GM10248 (cell line): ENCODE data around the gene PLXNB3.

Experiments used
- CTCF ChIA-PET: fragments of 300-600 bp; sonication (Branson Sonifier 250); formaldehyde crosslinking; extraction: SDS; loops from one replicate; lab custom pipeline; 2021; ENCODE audit warnings: antibody characterized with exemption; lab: Yijun Ruan, JAX
- POLR2A ChIA-PET: fragments of 350-650 bp; sonication (Branson Sonifier 250); formaldehyde crosslinking; extraction: SDS; loops from one replicate; lab custom pipeline; 2020; ENCODE audit warnings: antibody characterized with exemption; lab: Yijun Ruan, JAX
- DNase-seq: peaks from one replicate; pipeline ENCODE4 v3.0.0; 2012; ENCODE audit errors: extremely low spot score
- TF ChIP-seq, protein P1 (sequence below): IDR thresholded peaks from 2 replicates; pipeline ENCODE4 v1.5.1; 2012; ENCODE audit warnings: mild to moderate bottlenecking, low read depth; ENCODE audit errors: extremely low read depth, missing control alignments, control extremely low read depth

PLXNB3 gene

DNA sequence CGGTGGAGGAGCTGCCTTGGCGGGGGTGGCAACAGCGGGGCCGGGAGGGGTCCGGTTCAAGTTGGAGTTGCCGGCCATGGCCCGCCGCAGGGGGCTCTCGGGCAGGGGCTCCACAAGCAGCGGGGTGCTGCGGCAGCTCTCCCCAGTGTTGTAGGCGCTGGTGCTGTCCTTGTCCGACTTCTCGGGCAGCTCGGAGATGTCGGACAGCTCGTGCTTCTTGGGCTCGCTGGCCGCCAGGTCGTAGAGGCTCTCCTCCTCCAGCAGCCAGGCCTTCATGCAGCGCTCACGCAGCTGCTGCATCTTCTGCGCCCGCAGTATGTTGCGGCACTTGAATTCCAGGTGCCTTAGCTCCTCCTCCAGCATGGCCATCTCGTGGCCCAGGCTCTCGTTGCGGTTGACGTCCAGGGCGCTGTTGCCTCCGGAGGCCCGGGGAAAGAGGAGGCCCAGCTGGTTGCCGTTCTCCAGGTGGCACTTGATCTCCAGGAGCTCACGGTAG, 40.1 kb downstream of the PLXNB3 start:
- TF ChIP-seq, protein P1, sequence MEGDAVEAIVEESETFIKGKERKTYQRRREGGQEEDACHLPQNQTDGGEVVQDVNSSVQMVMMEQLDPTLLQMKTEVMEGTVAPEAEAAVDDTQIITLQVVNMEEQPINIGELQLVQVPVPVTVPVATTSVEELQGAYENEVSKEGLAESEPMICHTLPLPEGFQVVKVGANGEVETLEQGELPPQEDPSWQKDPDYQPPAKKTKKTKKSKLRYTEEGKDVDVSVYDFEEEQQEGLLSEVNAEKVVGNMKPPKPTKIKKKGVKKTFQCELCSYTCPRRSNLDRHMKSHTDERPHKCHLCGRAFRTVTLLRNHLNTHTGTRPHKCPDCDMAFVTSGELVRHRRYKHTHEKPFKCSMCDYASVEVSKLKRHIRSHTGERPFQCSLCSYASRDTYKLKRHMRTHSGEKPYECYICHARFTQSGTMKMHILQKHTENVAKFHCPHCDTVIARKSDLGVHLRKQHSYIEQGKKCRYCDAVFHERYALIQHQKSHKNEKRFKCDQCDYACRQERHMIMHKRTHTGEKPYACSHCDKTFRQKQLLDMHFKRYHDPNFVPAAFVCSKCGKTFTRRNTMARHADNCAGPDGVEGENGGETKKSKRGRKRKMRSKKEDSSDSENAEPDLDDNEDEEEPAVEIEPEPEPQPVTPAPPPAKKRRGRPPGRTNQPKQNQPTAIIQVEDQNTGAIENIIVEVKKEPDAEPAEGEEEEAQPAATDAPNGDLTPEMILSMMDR: no peak
- no peak for DNase-seq
- CTCF ChIA-PET: no interaction called here
- POLR2A ChIA-PET: no interaction called here

DNA sequence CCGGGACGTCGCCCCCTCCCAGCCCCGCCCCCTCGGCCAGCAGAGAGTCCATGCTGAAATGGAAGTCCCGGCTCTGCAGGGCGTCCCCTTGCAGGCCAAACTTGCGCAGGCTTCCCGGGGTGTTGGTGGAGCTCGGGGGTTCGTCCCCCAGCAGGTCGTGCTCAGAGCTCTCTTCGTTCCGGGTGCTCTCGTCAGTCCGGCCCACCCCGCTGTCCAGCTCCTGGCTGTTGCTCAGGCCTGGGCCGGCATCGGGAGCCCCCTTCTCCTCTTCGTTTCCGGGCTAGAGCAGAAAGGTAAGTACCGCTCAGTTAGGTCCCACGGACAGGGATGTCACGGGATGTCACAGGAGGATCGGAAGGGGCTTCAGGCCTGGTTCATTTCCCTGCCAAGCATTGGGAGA, 40.6 kb downstream of the PLXNB3 start:
- CTCF ChIA-PET: no interaction called here
- no peak for DNase-seq
- TF ChIP-seq, protein P1: no peak
- POLR2A ChIA-PET: interaction anchor here (0.6 kb wide), 1 partner anchor 165 kb away, joined by 4 read pairs; no protein-coding TSS in a partner anchor

DNA sequence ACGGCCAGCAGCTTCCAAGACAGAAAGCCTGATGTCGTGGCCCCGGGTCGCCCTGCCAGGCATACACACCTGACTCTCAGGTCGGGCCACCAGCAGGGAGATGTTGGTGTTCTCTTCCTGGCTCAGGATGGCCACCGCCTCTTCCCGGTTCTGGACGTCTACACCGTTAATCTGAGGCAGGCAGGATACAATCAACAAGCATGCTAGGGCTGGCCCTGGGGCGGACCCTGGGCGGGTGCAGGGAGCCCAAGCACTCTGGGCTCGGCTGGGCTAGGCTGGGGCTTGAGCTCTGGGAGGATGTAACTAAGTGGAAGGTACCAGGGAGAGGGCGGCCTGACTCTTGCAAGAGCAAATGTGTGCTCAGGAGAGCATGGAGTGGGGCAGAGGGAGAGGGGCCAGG, 41.4 kb downstream of the PLXNB3 start:
- ChIA-PET CTCF (no interaction called here), POLR2A (no interaction called here)
- TF ChIP-seq, protein P1: no peak
- no peak for DNase-seq

DNA sequence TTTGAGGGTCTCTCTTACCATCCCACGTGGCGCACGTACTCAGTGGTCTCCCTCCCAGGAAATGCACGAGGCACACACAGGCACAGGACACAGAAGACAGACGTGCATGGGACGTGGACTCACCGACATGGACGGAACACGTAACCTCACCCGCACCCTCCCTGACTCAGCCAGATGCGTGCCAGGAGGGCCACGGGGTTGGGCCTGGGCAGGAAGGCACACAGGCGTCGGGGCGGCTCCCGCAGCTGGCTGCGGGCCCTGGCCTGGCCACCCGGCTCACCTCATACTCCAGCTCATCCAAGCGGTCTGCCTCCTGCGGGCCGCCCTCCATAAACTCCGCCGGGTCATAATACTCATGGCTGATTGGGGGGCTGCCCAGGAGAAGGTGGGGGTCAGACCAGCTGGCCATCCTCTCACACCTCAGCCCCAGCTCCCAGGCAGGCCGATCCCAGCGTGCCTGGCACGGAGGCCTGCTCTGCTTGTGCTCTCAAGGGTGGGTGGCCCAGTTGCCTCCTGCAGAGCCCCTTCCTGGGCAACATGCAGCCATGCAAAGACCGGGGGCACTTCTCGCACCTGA, 43.0 kb downstream of the PLXNB3 start:
- TF ChIP-seq, protein P1: no peak
- ChIA-PET POLR2A (no interaction called here), CTCF (no interaction called here)
- no peak for DNase-seq

DNA sequence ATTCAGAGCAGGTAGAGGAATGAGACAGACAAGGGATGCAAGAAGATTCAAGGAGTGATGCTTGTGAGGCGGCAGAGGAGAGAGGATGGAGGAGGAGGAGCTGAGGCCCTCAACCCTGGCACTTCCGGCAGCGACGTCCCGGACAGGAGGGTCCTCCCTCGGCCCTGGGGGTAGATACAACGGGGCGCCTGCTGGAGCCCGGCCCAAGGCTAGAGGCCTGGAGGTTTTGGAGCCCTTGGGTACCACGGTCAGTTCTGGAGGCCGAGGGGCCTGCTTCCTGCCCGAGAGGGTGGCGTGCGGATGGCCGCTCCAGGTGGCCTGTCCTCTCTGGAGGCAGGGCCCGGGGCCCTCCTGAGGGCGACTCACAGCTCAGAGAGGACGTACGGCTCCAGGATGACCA, 43.9 kb downstream of the PLXNB3 start:
- TF ChIP-seq, protein P1: no peak
- ChIA-PET CTCF (no interaction called here), POLR2A (no interaction called here)

DNA sequence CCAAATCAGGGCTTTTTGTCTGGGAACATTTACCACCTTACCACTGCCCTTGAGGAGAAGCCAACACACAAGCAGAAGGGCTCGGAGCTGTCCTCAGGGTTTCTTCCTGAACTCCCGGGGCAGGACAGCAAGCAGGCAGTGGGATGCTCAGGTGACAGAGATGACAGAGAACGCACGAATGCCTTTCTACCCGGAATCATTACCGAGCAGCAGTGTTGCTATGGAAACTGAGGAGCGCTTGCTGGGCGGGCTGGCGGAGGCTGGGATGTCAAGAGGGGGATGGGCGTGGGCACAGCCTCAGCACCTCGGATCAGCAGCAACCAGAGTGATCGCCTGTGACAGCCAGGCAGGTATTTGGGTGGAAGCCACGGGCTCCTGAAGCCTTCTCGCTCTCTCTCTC, 48.2 kb downstream of the PLXNB3 start:
- POLR2A ChIA-PET: no interaction called here
- CTCF ChIA-PET: no interaction called here
- DNase-seq: no peak
- TF ChIP-seq, protein P1: no peak

More for the DNA sequence above, 43.9 kb downstream of the PLXNB3 start:
- no peak for DNase-seq
